Progenitor cell of endocrine pancreas (in vitro differentiated cells): ENCODE measurements around the gene IZUMO1R. TPM values are rescaled to one million over a fixed set of nuclear protein-coding genes. Genes with fewer than 3 reads are reported as not detected.

Experiments
- DNase-seq: peaks from one replicate; pipeline ENCODE4 v3.0.0; 2021; ENCODE audit warnings: low spot score; ENCODE audit not compliant: unreplicated experiment
- H3K27ac Mint-ChIP-seq: 2 replicates; pipeline ENCODE4 v1.8.0; 2021; ENCODE audit warnings: mild to moderate bottlenecking, moderate library complexity, mixed read lengths
- H3K27me3 Mint-ChIP-seq: 2 replicates; pipeline ENCODE4 v1.8.0; 2021; ENCODE audit warnings: mixed read lengths
- H3K36me3 Mint-ChIP-seq: 2 replicates; pipeline ENCODE4 v1.8.0; 2022; ENCODE audit warnings: mixed read lengths; ENCODE audit not compliant: insufficient read depth
- H3K4me1 Mint-ChIP-seq: 2 replicates; pipeline ENCODE4 v1.8.0; 2021; ENCODE audit warnings: low read depth, mixed read lengths
- H3K4me3 Mint-ChIP-seq: 2 replicates; pipeline ENCODE4 v1.8.0; 2021; ENCODE audit warnings: low read depth, mild to moderate bottlenecking, moderate library complexity, mixed read lengths
- H3K9me3 Mint-ChIP-seq: 2 replicates; pipeline ENCODE4 v1.8.0; 2021; ENCODE audit warnings: low read depth, mixed read lengths
- CTCF ChIP-seq: fragments of 200-600 bp; sonication (generic); IDR thresholded peaks from one replicate; pipeline ENCODE4 v1.5.0; 2021; ENCODE audit warnings: antibody characterized with exemption, mild to moderate bottlenecking; ENCODE audit not compliant: unreplicated experiment
- total RNA-seq: library from RNA; stranded (reverse); gene quantifications from 2 replicates; pipeline ENCODE4 v1.2.1, GENCODE V29; 2021

IZUMO1R gene
- total RNA-seq, 1 donor from 2014 or later = not detected

- Mint-ChIP-seq H3K36me3 (no peaks in the 10 kb centered on the region), H3K27ac (no peak overlapping the region), H3K9me3 (no peaks in the 10 kb centered on the region), H3K4me3 (no peak overlapping the region), H3K27me3 (peaks cover 22% of the 10 kb centered on the region), H3K4me1 (peaks cover 3% of the 10 kb centered on the region)
- TF ChIP-seq CTCF = no peak
- no peak for DNase-seq
Observed at GRCh38 chr11:94302776-94303175, 1.6 kb upstream of the IZUMO1R start.

- H3K36me3 Mint-ChIP-seq = no peaks in the 10 kb centered on the region
- H3K4me3 Mint-ChIP-seq = no peak overlapping the region
- H3K27me3 Mint-ChIP-seq = peaks cover 20% of the 10 kb centered on the region
- DNase-seq = no peak
- no peak overlapping the region for H3K27ac Mint-ChIP-seq
- H3K9me3 Mint-ChIP-seq = no peaks in the 10 kb centered on the region
- H3K4me1 Mint-ChIP-seq = peaks cover 3% of the 10 kb centered on the region
- TF ChIP-seq CTCF = no peak
Observed at GRCh38 chr11:94305146-94305545, 766 bp downstream of the IZUMO1R start.

- no peak overlapping the region for H3K27ac Mint-ChIP-seq
- H3K9me3 Mint-ChIP-seq = no peaks in the 10 kb centered on the region
- no peak overlapping the region for H3K4me3 Mint-ChIP-seq
- H3K27me3 Mint-ChIP-seq = peaks cover 16% of the 10 kb centered on the region
- no peak for TF ChIP-seq CTCF
- DNase-seq = no peak
- H3K36me3 Mint-ChIP-seq = no peaks in the 10 kb centered on the region
- peaks cover 3% of the 10 kb centered on the region for H3K4me1 Mint-ChIP-seq
Observed at GRCh38 chr11:94307101-94307791, 2.9 kb downstream of the IZUMO1R start.

- H3K4me3 Mint-ChIP-seq = no peak overlapping the region
- H3K27ac Mint-ChIP-seq = no peak overlapping the region
- peaks cover 12% of the 10 kb centered on the region for H3K27me3 Mint-ChIP-seq
- H3K9me3 Mint-ChIP-seq = no peaks in the 10 kb centered on the region
- no peak for DNase-seq
- H3K4me1 Mint-ChIP-seq = peaks cover 3% of the 10 kb centered on the region
- no peak for TF ChIP-seq CTCF
- no peaks in the 10 kb centered on the region for H3K36me3 Mint-ChIP-seq
Observed at GRCh38 chr11:94308024-94308423, 3.6 kb downstream of the IZUMO1R start.

- no peaks in the 10 kb centered on the region for H3K36me3 Mint-ChIP-seq
- H3K9me3 Mint-ChIP-seq = no peaks in the 10 kb centered on the region
- H3K4me1 Mint-ChIP-seq = no peaks in the 10 kb centered on the region
- TF ChIP-seq CTCF = no peak
- peaks cover 9% of the 10 kb centered on the region for H3K27me3 Mint-ChIP-seq
- no peak overlapping the region for H3K4me3 Mint-ChIP-seq
- no peak for DNase-seq
- no peak overlapping the region for H3K27ac Mint-ChIP-seq
Observed at GRCh38 chr11:94309757-94310156, 5.4 kb downstream of the IZUMO1R start.
